ENCODE data around the gene SELENOI.

Gene SELENOI

GRCh38 chr2:26355038-26355995, 9.4 kb downstream of the SELENOI start:
- TF ChIP-seq, protein P1, sequence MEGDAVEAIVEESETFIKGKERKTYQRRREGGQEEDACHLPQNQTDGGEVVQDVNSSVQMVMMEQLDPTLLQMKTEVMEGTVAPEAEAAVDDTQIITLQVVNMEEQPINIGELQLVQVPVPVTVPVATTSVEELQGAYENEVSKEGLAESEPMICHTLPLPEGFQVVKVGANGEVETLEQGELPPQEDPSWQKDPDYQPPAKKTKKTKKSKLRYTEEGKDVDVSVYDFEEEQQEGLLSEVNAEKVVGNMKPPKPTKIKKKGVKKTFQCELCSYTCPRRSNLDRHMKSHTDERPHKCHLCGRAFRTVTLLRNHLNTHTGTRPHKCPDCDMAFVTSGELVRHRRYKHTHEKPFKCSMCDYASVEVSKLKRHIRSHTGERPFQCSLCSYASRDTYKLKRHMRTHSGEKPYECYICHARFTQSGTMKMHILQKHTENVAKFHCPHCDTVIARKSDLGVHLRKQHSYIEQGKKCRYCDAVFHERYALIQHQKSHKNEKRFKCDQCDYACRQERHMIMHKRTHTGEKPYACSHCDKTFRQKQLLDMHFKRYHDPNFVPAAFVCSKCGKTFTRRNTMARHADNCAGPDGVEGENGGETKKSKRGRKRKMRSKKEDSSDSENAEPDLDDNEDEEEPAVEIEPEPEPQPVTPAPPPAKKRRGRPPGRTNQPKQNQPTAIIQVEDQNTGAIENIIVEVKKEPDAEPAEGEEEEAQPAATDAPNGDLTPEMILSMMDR (IDR thresholded peaks at IDR 0.05; ENCODE audit: control insufficient read depth, insufficient read depth, low read depth, low read length, missing control alignments), result no peak
- DNase-seq (ENCODE audit: low read depth), result peak; percentile 85
- peak overlapping the region; percentile 6; the same call in 1 of the 2 replicates for H3K4me3 ChIP-seq (ENCODE audit: control insufficient read depth, low read depth, low read length)

DNA sequence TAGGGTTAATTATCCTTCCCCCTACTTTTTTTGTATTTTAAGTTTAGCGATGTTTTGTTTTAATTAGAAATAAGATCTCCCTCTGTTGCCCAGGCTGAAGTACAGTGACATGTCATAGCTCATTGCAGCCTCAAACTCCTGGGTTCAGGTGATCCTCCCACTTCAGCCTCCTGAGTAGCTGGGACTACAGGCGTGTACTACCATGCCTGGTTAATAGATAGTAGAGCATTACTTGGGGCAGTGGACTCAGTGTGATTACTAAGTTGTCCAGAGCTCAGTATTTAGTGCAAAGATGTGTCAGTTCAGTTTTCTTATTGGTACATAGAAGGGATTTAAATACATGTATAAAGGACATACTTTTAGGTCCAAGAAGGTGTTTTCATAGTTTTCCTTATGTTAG, 10.2 kb downstream of the SELENOI start:
- TF ChIP-seq, protein P1 (IDR thresholded peaks at IDR 0.05; ENCODE audit: control insufficient read depth, insufficient read depth, low read depth, low read length, missing control alignments), result no peak
- no peak overlapping the region for H3K4me3 ChIP-seq (ENCODE audit: control insufficient read depth, low read depth, low read length)
- no peak for DNase-seq (ENCODE audit: low read depth)

DNA sequence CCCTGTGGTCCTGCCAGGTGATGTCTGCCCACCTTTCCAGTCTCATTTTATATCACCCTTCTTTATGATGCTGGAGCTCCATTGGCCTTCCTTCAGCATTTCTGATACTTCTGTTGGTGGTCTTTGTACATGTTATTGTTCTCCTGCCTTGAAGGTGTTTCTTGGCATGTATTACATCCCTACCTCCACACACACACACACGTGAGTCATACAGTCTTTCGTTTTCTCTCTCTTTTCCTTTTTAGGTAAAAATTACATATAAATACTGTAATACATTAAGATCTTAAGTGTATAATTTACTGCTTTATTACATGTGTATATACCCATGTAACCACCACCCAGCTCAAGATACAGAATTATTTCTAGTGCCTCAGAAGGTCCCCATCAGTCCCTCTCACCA, 10.8 kb downstream of the SELENOI start:
- DNase-seq (ENCODE audit: low read depth), result no peak
- H3K4me3 ChIP-seq (ENCODE audit: control insufficient read depth, low read depth, low read length), result no peak overlapping the region
- TF ChIP-seq, protein P1 (IDR thresholded peaks at IDR 0.05; ENCODE audit: control insufficient read depth, insufficient read depth, low read depth, low read length, missing control alignments), result no peak

DNA sequence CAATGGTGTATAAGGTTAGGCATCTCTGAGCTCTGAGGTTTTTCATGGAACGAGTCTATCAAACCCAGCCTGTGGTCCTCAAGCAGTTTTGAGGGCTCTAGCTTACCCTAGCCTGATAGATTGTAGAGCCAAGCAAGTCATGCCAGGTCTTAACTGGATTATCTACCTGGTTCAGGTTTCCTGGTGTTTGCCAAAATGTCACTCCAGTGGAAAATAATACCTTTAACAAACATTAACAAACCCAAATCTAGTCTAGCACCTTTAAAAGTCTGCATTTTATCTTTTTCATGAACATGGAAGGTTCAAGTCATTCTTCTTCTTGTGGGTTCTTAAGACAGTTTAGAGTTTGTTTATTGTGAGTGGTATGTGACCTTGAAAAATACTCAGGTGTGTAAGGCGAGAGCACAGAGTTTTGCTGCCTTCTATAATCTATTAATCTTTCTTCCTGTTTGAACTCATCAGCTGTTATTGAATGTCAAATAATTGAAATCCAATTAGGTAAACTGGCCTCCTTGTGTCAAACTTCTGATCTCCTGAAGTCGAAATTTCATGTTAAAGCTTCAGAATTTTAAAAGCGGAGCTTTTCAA, 14.0 kb downstream of the SELENOI start:
- TF ChIP-seq, protein P1 (IDR thresholded peaks at IDR 0.05; ENCODE audit: control insufficient read depth, insufficient read depth, low read depth, low read length, missing control alignments), result no peak
- no peak for DNase-seq (ENCODE audit: low read depth)
- H3K4me3 ChIP-seq (ENCODE audit: control insufficient read depth, low read depth, low read length), result no peak overlapping the region

DNA sequence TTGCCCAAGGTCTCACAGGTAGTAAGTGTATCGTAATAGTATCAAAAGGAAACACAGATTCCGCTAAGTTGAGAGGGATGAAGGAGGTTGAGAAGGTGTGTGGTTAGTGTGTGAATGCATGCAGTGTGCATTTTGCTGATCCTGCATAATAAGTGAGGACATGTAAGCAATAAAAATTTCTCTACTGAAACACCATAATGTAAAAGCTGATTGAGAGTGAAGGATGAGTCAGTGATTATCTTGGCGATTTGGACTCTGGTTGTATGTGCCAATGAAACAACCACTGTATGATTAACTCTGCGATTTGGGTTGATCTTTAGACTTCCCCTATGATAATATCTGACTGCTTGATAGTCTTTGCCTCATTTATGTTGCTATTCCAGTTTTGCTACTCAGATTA, 17.4 kb downstream of the SELENOI start:
- no peak for DNase-seq (ENCODE audit: low read depth)
- TF ChIP-seq, protein P1 (IDR thresholded peaks at IDR 0.05; ENCODE audit: control insufficient read depth, insufficient read depth, low read depth, low read length, missing control alignments), result no peak

GRCh38 chr2:26363958-26364357, 18.0 kb downstream of the SELENOI start:
- TF ChIP-seq, protein P1 (IDR thresholded peaks at IDR 0.05; ENCODE audit: control insufficient read depth, insufficient read depth, low read depth, low read length, missing control alignments), result no peak
- H3K4me3 ChIP-seq (ENCODE audit: control insufficient read depth, low read depth, low read length), result no peak overlapping the region
- DNase-seq (ENCODE audit: low read depth), result no peak

More for the DNA sequence above, 17.4 kb downstream of the SELENOI start:
- H3K4me3 ChIP-seq (ENCODE audit: control insufficient read depth, low read depth, low read length), result no peak overlapping the region
